ENCODE results near the gene ARL6IP6.
"Not testable (repeated sequence)": the region's sequence is repeated elsewhere in the genome, so short reads cannot be mapped to it uniquely, and the experiment has no call there.

The ARL6IP6 gene

GRCh38 chr2:152761214-152761613 is 42.8 kb downstream of the ARL6IP6 start:
- H3K27ac ChIP-seq (ENCODE audit: extremely low read depth, low read depth, low read length) = no peak overlapping the region
- H3K36me3 ChIP-seq (ENCODE audit: control insufficient read depth in 2 of 2, insufficient read depth in 1 of 2, low read length in 2 of 2) = peaks cover 9 to 58% of the 10 kb centered on the region in 2 experiments; a peak in 2 of 3 replicates
- no peaks in the 10 kb centered on the region for H3K4me1 ChIP-seq (ENCODE audit: control insufficient read depth, insufficient read depth, low read length)
- CTCF ChIA-PET = interaction anchor here (1.3 kb wide), 1 partner anchor 18 kb away, joined by 3 read pairs; no protein-coding TSS in a partner anchor
- no peaks in the 10 kb centered on the region for H3K9me3 ChIP-seq (ENCODE audit: control insufficient read depth, insufficient read depth, low read depth, low read length)
- H3K4me3 ChIP-seq (ENCODE audit: low read depth, low read length) = no peak overlapping the region
- POLR2A ChIA-PET = no interaction called here
- no peak for TF ChIP-seq REST (tag by site-specific recombination; IDR thresholded peaks at IDR 0.05)
- TF ChIP-seq ZNF629 (tag by site-specific recombination; IDR thresholded peaks at IDR 0.05) = no peak
- TF ChIP-seq ZNF664 (tag by site-specific recombination; IDR thresholded peaks at IDR 0.05) = no peak
- no peak for TF ChIP-seq ZNF544 (tag by site-specific recombination; IDR thresholded peaks at IDR 0.05)
- TF ChIP-seq ZSCAN5A (tag by site-specific recombination; IDR thresholded peaks at IDR 0.05) = no peak
- no peak for TF ChIP-seq ZNF521 (tag by site-specific recombination; IDR thresholded peaks at IDR 0.05)
- TF ChIP-seq ZNF510 (tag by site-specific recombination; IDR thresholded peaks at IDR 0.05; ENCODE audit: insufficient replicate concordance) = no peak
- TF ChIP-seq BCL11B (tag by site-specific recombination; IDR thresholded peaks at IDR 0.05; ENCODE audit: low read depth) = no peak
- TF ChIP-seq ZNF175 (tag by site-specific recombination; IDR thresholded peaks at IDR 0.05) = no peak
- no peak for TF ChIP-seq AEBP2 (tag by site-specific recombination; IDR thresholded peaks at IDR 0.05; ENCODE audit: borderline replicate concordance)
- no peak for TF ChIP-seq KLF7 (tag by site-specific recombination; IDR thresholded peaks at IDR 0.05; ENCODE audit: borderline replicate concordance)

GRCh38 chr2:152762202-152762601 is 43.8 kb downstream of the ARL6IP6 start:
- H3K4me3 ChIP-seq (ENCODE audit: low read depth, low read length) = no peak overlapping the region
- ChIA-PET CTCF (interaction anchor here (0.7 kb wide), 1 partner anchor 19 kb away, joined by 3 read pairs; no protein-coding TSS in a partner anchor), POLR2A (no interaction called here)
- H3K9me3 ChIP-seq (ENCODE audit: control insufficient read depth, insufficient read depth, low read depth, low read length) = no peaks in the 10 kb centered on the region
- H3K27ac ChIP-seq (ENCODE audit: extremely low read depth, low read depth, low read length) = no peak overlapping the region
- H3K36me3 ChIP-seq (ENCODE audit: control insufficient read depth in 2 of 2, insufficient read depth in 1 of 2, low read length in 2 of 2) = peaks cover 5 to 51% of the 10 kb centered on the region in 2 experiments; a peak in 2 of 3 replicates
- TF ChIP-seq ZNF791 (tag by site-specific recombination; IDR thresholded peaks at IDR 0.05) = no peak
- no peak for TF ChIP-seq ZNF37A (tag by site-specific recombination; IDR thresholded peaks at IDR 0.05)
- TF ChIP-seq SP3 (tag by site-specific recombination; IDR thresholded peaks at IDR 0.05) = no peak
- no peak for TF ChIP-seq KLF17 (tag by site-specific recombination; IDR thresholded peaks at IDR 0.05)
- no peak for TF ChIP-seq ZNF324 (tag by site-specific recombination; IDR thresholded peaks at IDR 0.05)
- no peak for TF ChIP-seq ZNF777 (tag by site-specific recombination; IDR thresholded peaks at IDR 0.05; ENCODE audit: borderline replicate concordance)
- no peaks in the 10 kb centered on the region for H3K4me1 ChIP-seq (ENCODE audit: control insufficient read depth, insufficient read depth, low read length)

GRCh38 chr2:152763208-152763607 is 44.8 kb downstream of the ARL6IP6 start:
- H3K4me1 ChIP-seq (ENCODE audit: control insufficient read depth, insufficient read depth, low read length); CTCF ChIA-PET; POLR2A ChIA-PET; H3K9me3 ChIP-seq (ENCODE audit: control insufficient read depth, insufficient read depth, low read depth, low read length); H3K27ac ChIP-seq (ENCODE audit: extremely low read depth, low read depth, low read length); H3K4me3 ChIP-seq (ENCODE audit: low read depth, low read length): not testable (repeated sequence)
- peaks cover 0 to 43% of the 10 kb centered on the region in 2 experiments; a peak in 1 of 3 replicates for H3K36me3 ChIP-seq (ENCODE audit: control insufficient read depth in 2 of 2, insufficient read depth in 1 of 2, low read length in 2 of 2)
